Measurements from ENCODE around the gene VHLL. TPM values are rescaled to one million over a fixed set of nuclear protein-coding genes. Genes with fewer than 3 reads are reported as not detected.
"Not testable (repeated sequence)": the region's sequence is repeated elsewhere in the genome, so short reads cannot be mapped to it uniquely, and the experiment has no call there.

VHLL gene
- total RNA-seq, 2 experiments from 2014 or later: 0.43 TPM; not detected in 1

- ATAC-seq (no peak), DNase-seq (peak; percentile 27)
- CTCF ChIA-PET: interaction anchor here (0.8 to 3.7 kb wide), 9 partner anchors 11 to 110 kb away, joined by 3 to 24 read pairs (median 4); partner anchors contain the start of genes SMG5 and TMEM79
- POLR2A ChIA-PET: interaction anchor here (0.6 to 2.6 kb wide), 5 partner anchors 11 to 55 kb away, joined by 3 to 26 read pairs (median 3); partner anchors contain the start of genes SMG5 and TMEM79
- peak; percentile 23 for TF ChIP-seq CTCF (IDR thresholded peaks at IDR 0.05)
- H3K4me3 Mint-ChIP-seq: peak overlapping the region; percentile 98
- peaks cover 27% of the 10 kb centered on the region for H3K4me1 Mint-ChIP-seq (ENCODE audit: low read depth)
- no peaks in the 10 kb centered on the region for H3K9me3 Mint-ChIP-seq
- peak overlapping the region; percentile 40 for H3K27ac Mint-ChIP-seq
- peaks cover 46% of the 10 kb centered on the region for H3K36me3 Mint-ChIP-seq (ENCODE audit: low read depth)
- no peaks in the 10 kb centered on the region for H3K27me3 Mint-ChIP-seq
- intact Hi-C loops (cut with micrococcal nuclease): loop anchor here (2.0 kb wide), 1 partner anchor 55 kb away; no protein-coding TSS in a partner anchor
Measured at GRCh38 chr1:156336242-156336641, 37.1 kb upstream of the VHLL start.

- H3K36me3 Mint-ChIP-seq (ENCODE audit: low read depth): peaks cover 36% of the 10 kb centered on the region
- ATAC-seq; CTCF ChIA-PET; H3K4me3 Mint-ChIP-seq; intact Hi-C loops (cut with micrococcal nuclease); H3K27ac Mint-ChIP-seq; H3K9me3 Mint-ChIP-seq; DNase-seq; H3K4me1 Mint-ChIP-seq (ENCODE audit: low read depth); H3K27me3 Mint-ChIP-seq: not testable (repeated sequence)
- POLR2A ChIA-PET: interaction anchor here (1.5 to 1.6 kb wide), 2 partner anchors 12 to 41 kb away, joined by 5 to 7 read pairs; partner anchors contain the start of gene SMG5
Measured at GRCh38 chr1:156323179-156323578, 24.1 kb upstream of the VHLL start.

- no peaks in the 10 kb centered on the region for H3K9me3 Mint-ChIP-seq
- peaks cover 47% of the 10 kb centered on the region for H3K36me3 Mint-ChIP-seq (ENCODE audit: low read depth)
- H3K27me3 Mint-ChIP-seq: no peaks in the 10 kb centered on the region
- ChIA-PET POLR2A (interaction anchor here (1.5 kb wide), 1 partner anchor 37 kb away, joined by 5 read pairs; the partner anchor contains the start of gene TMEM79), CTCF (interaction anchor here (1.2 to 4.0 kb wide), 6 partner anchors 13 to 180 kb away, joined by 3 to 37 read pairs (median 4); partner anchors contain the start of gene SMG5)
- ATAC-seq: no peak
- H3K4me1 Mint-ChIP-seq (ENCODE audit: low read depth): no peaks in the 10 kb centered on the region
- intact Hi-C loops (cut with micrococcal nuclease): no loop called here
- no peak for DNase-seq
- no peak overlapping the region for H3K27ac Mint-ChIP-seq
- no peak for TF ChIP-seq CTCF (IDR thresholded peaks at IDR 0.05)
- H3K4me3 Mint-ChIP-seq: no peak overlapping the region
Measured at GRCh38 chr1:156320560-156320959, 21.5 kb upstream of the VHLL start.

GRCh38 chr1:156319664-156320063 lies 20.6 kb upstream of the VHLL start:
- ChIA-PET POLR2A (interaction anchor here (0.6 to 1.5 kb wide), 4 partner anchors 12 to 37 kb away, joined by 3 to 5 read pairs (median 4); partner anchors contain the start of genes SMG5 and TMEM79), CTCF (interaction anchor here (0.6 to 4.0 kb wide), 37 partner anchors 9 to 295 kb away, joined by 3 to 37 read pairs (median 4); partner anchors contain the start of genes CCT3, SMG5, TMEM79 and TSACC)
- no peaks in the 10 kb centered on the region for H3K27me3 Mint-ChIP-seq
- no peak overlapping the region for H3K27ac Mint-ChIP-seq
- no peaks in the 10 kb centered on the region for H3K4me1 Mint-ChIP-seq (ENCODE audit: low read depth)
- peak; percentile 47 for TF ChIP-seq CTCF (IDR thresholded peaks at IDR 0.05)
- DNase-seq (peak; percentile 39), ATAC-seq (no peak)
- H3K4me3 Mint-ChIP-seq: no peak overlapping the region
- intact Hi-C loops (cut with micrococcal nuclease): no loop called here
- peaks cover 46% of the 10 kb centered on the region for H3K36me3 Mint-ChIP-seq (ENCODE audit: low read depth)
- H3K9me3 Mint-ChIP-seq: no peaks in the 10 kb centered on the region

- no peak overlapping the region for H3K27ac Mint-ChIP-seq
Measured at GRCh38 chr1:156316909-156317308, 17.8 kb upstream of the VHLL start.

More at GRCh38 chr1:156316909-156317308, 17.8 kb upstream of the VHLL start:
- no peaks in the 10 kb centered on the region for H3K27me3 Mint-ChIP-seq
- peaks cover 56% of the 10 kb centered on the region for H3K36me3 Mint-ChIP-seq (ENCODE audit: low read depth)
- POLR2A ChIA-PET: interaction anchor here (0.7 to 1.9 kb wide), 3 partner anchors 20 to 164 kb away, joined by 3 to 9 read pairs (median 3); no protein-coding TSS in a partner anchor
- H3K4me1 Mint-ChIP-seq (ENCODE audit: low read depth): no peaks in the 10 kb centered on the region
- no peak for ATAC-seq
- DNase-seq: no peak
- intact Hi-C loops (cut with micrococcal nuclease): no loop called here
- H3K9me3 Mint-ChIP-seq: no peaks in the 10 kb centered on the region
- no peak for TF ChIP-seq CTCF (IDR thresholded peaks at IDR 0.05)
- CTCF ChIA-PET: interaction anchor here (1.1 to 4.0 kb wide), 6 partner anchors 20 to 220 kb away, joined by 3 to 37 read pairs (median 4); partner anchors contain the start of gene SMG5
- H3K4me3 Mint-ChIP-seq: no peak overlapping the region

All from activated CD8-positive, alpha-beta T cell treated with anti-CD3 and anti-CD28 coated beads for 36 hours (primary cell).